Astrocyte (in vitro differentiated cells and primary cell): ENCODE results near the gene IP6K3. TPM values are rescaled to one million over a fixed set of nuclear protein-coding genes. Genes with fewer than 3 reads are reported as not detected.

Source experiments
- DNase-seq: peaks from one replicate; pipeline ENCODE4 v3.0.0-alpha.2; 2010; ENCODE audit warnings: low read depth
- FAIRE-seq: peaks from 2 replicates; lab custom pipeline; 2011; peaks lifted over from hg19 to GRCh38; lab: Jason Lieb, UNC
- H2AFZ ChIP-seq: 2 replicates; pipeline ENCODE4 v1.6.0; 2012; ENCODE audit warnings: low read depth, low read length, inconsistent platforms
- H3K27ac ChIP-seq: 2 replicates; pipeline ENCODE4 v1.5.1; 2011; ENCODE audit warnings: low read depth, low read length, inconsistent platforms
- H3K27me3 ChIP-seq: 2 replicates; pipeline ENCODE4 v1.6.0; 2011; ENCODE audit warnings: low read length, inconsistent platforms; ENCODE audit not compliant: insufficient read depth
- H3K36me3 ChIP-seq: 2 replicates; pipeline ENCODE4 v1.5.1; 2011; ENCODE audit warnings: low read length, inconsistent platforms; ENCODE audit not compliant: insufficient read depth
- H3K4me1 ChIP-seq: 2 replicates; pipeline ENCODE4 v1.5.1; 2011; ENCODE audit warnings: low read length, inconsistent platforms; ENCODE audit not compliant: insufficient read depth
- H3K4me2 ChIP-seq: 2 replicates; pipeline ENCODE4 v1.6.0; 2012; ENCODE audit warnings: low read length, inconsistent platforms
- H3K4me3 ChIP-seq: 2 replicates; pipeline ENCODE4 v1.5.1; 2011; ENCODE audit warnings: low read depth, mild to moderate bottlenecking, low read length, inconsistent platforms; ENCODE audit not compliant: insufficient read depth
- H3K79me2 ChIP-seq: 2 replicates; pipeline ENCODE4 v1.6.0; 2012; ENCODE audit warnings: mild to moderate bottlenecking, low read length, inconsistent platforms; ENCODE audit not compliant: insufficient read depth
- H3K9ac ChIP-seq: 2 replicates; pipeline ENCODE4 v1.6.0; 2012; ENCODE audit warnings: mild to moderate bottlenecking, low read length, inconsistent platforms
- H3K9me3 ChIP-seq: 2 replicates; pipeline ENCODE4 v1.5.1; 2012; ENCODE audit warnings: low read depth, mild to moderate bottlenecking, low read length, inconsistent platforms; ENCODE audit not compliant: insufficient read depth
- H4K20me1 ChIP-seq: 2 replicates; pipeline ENCODE4 v1.6.0; 2012; ENCODE audit warnings: low read length, inconsistent platforms; ENCODE audit not compliant: insufficient read depth
- H3K27ac Mint-ChIP-seq: one replicate; pipeline ENCODE4 v1.8.0; 2021; ENCODE audit warnings: mild to moderate bottlenecking, mixed read lengths; ENCODE audit not compliant: unreplicated experiment
- H3K27me3 Mint-ChIP-seq: one replicate; pipeline ENCODE4 v1.8.0; 2021; ENCODE audit warnings: low read depth, mixed read lengths; ENCODE audit not compliant: unreplicated experiment
- H3K36me3 Mint-ChIP-seq: one replicate; pipeline ENCODE4 v1.8.0; 2021; ENCODE audit warnings: low read depth, mixed read lengths; ENCODE audit not compliant: unreplicated experiment
- H3K4me1 Mint-ChIP-seq: one replicate; pipeline ENCODE4 v1.8.0; 2021; ENCODE audit warnings: low read depth, mixed read lengths; ENCODE audit not compliant: unreplicated experiment
- H3K4me3 Mint-ChIP-seq: one replicate; pipeline ENCODE4 v1.8.0; 2021; ENCODE audit warnings: mild to moderate bottlenecking, moderate library complexity, mixed read lengths; ENCODE audit not compliant: unreplicated experiment
- H3K9me3 Mint-ChIP-seq: one replicate; pipeline ENCODE4 v1.8.0; 2021; ENCODE audit warnings: mild to moderate bottlenecking, mixed read lengths; ENCODE audit not compliant: unreplicated experiment
- EZH2 ChIP-seq: IDR thresholded peaks from 2 replicates; pipeline ENCODE4 v1.6.1; 2012; ENCODE audit warnings: mild to moderate bottlenecking, low read length, inconsistent platforms; ENCODE audit not compliant: insufficient read depth
- total RNA-seq: library from RNA; stranded (reverse); gene quantifications from 2 replicates; pipeline ENCODE4 v1.2.1, GENCODE V29; 2021
- TF ChIP-seq, protein P1 (sequence below): IDR thresholded peaks from 2 replicates; pipeline ENCODE4 v1.5.1; 2011; ENCODE audit warnings: low read depth, mild to moderate bottlenecking, inconsistent platforms, low read length, moderate library complexity; ENCODE audit not compliant: insufficient read depth

IP6K3 gene
- total RNA-seq, 1 donor from 2014 or later: 4.6 TPM

DNA sequence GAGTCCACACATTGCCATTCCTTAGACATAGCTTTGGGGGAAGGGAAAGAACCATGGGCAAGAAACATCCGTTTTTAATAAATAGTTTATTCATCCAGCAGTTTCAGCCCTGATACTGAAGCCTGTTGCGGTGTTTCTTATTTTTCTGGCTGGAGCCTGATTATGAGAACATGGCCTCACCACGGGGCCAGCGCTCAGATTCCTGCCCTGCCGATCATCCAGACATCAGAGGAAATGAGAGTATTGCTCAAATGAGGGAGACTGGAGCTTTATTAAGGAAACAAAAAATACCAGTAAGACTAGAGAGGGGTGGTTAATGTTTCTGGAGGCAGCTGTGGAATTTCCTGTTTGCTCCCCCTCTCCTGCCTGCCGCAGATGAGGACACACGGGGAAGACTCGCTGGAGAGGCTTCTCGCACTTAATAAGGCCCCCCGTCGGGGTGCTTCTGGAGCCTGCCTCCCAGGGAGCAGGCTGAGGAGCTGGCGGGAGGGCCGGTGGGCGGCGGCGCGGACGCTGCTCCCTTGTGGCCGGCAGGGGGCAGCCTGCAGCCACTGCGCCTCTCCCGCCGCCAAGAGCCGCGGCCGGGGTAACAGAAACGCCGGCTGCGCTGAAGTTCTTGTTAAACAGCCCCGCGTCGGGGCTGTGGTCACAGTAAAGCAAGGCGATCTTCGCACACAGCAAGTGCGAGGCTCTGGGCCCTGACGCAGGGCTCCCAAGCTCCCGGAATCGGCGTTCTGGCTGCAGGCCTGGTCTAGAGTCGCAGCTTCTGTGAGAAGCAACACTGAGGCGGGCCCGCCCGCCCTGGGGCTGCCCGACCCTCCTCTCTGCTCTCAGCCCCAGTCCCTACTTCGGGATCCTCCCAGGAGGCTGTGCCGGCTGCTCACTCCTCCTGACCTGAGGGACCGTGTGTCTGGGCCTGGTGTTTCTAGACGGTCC is 24.7 kb upstream of the IP6K3 start:
- peak overlapping the region; percentile 84 for H3K27ac ChIP-seq
- Mint-ChIP-seq H3K9me3 (peaks cover 4% of the 10 kb centered on the region), H3K4me3 (peak overlapping the region; percentile 0), H3K27ac (peak overlapping the region; percentile 92), H3K36me3 (peaks cover 14% of the 10 kb centered on the region), H3K27me3 (no peaks in the 10 kb centered on the region), H3K4me1 (peaks cover 38% of the 10 kb centered on the region)
- H3K4me1 ChIP-seq: peaks cover 30% of the 10 kb centered on the region
- peaks cover 4% of the 10 kb centered on the region for H3K9me3 ChIP-seq
- H3K79me2 ChIP-seq: no peaks in the 10 kb centered on the region
- no peak overlapping the region for H2AFZ ChIP-seq
- TF ChIP-seq EZH2: no peak
- TF ChIP-seq, protein P1, sequence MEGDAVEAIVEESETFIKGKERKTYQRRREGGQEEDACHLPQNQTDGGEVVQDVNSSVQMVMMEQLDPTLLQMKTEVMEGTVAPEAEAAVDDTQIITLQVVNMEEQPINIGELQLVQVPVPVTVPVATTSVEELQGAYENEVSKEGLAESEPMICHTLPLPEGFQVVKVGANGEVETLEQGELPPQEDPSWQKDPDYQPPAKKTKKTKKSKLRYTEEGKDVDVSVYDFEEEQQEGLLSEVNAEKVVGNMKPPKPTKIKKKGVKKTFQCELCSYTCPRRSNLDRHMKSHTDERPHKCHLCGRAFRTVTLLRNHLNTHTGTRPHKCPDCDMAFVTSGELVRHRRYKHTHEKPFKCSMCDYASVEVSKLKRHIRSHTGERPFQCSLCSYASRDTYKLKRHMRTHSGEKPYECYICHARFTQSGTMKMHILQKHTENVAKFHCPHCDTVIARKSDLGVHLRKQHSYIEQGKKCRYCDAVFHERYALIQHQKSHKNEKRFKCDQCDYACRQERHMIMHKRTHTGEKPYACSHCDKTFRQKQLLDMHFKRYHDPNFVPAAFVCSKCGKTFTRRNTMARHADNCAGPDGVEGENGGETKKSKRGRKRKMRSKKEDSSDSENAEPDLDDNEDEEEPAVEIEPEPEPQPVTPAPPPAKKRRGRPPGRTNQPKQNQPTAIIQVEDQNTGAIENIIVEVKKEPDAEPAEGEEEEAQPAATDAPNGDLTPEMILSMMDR: peak; percentile 58
- peaks cover 18% of the 10 kb centered on the region for H3K36me3 ChIP-seq
- H3K4me2 ChIP-seq: peak overlapping the region; percentile 79
- H3K27me3 ChIP-seq: no peaks in the 10 kb centered on the region
- no peak overlapping the region for H3K4me3 ChIP-seq
- peak overlapping the region; percentile 70 for H3K9ac ChIP-seq
- peaks cover 9% of the 10 kb centered on the region for H4K20me1 ChIP-seq
- no peak for FAIRE-seq
- peak; percentile 89 for DNase-seq

DNA sequence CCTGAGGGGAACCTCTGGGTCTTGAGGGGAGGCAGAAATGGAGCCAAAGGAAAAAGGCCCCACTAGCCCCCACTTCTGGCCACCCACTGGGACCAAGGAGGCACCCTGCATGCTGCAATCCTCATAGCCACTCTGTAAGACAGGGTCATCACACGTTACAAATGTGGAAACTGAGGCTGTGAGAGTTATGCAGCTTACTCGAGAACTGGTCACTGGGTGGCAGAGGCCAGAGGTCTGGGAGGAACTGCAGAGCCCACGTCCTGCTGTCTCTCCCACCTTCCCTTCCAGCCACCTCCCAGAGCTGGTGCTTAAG is 24.1 kb upstream of the IP6K3 start:
- peaks cover 2% of the 10 kb centered on the region for H3K27me3 Mint-ChIP-seq
- peaks cover 7% of the 10 kb centered on the region for H3K9me3 Mint-ChIP-seq
- Histone ChIP-seq H3K27me3 (no peaks in the 10 kb centered on the region), H3K79me2 (no peaks in the 10 kb centered on the region), H3K36me3 (peaks cover 12% of the 10 kb centered on the region), H3K9me3 (peaks cover 4% of the 10 kb centered on the region), H2AFZ (no peak overlapping the region), H4K20me1 (peaks cover 9% of the 10 kb centered on the region), H3K4me2 (peak overlapping the region; percentile 79), H3K9ac (peak overlapping the region; percentile 70), H3K27ac (peak overlapping the region; percentile 84), H3K4me3 (no peak overlapping the region), H3K4me1 (peaks cover 30% of the 10 kb centered on the region)
- TF ChIP-seq EZH2: no peak
- TF ChIP-seq, protein P1: no peak
- peaks cover 9% of the 10 kb centered on the region for H3K36me3 Mint-ChIP-seq
- peaks cover 38% of the 10 kb centered on the region for H3K4me1 Mint-ChIP-seq
- H3K27ac Mint-ChIP-seq: peak overlapping the region; percentile 92
- FAIRE-seq (no peak), DNase-seq (no peak)
- no peak overlapping the region for H3K4me3 Mint-ChIP-seq
